Peyer's patch (tissue), 4 donors: ENCODE data around the gene TSN. TPM values are rescaled to one million over a fixed set of nuclear protein-coding genes. Genes with fewer than 3 reads are reported as not detected.
A peak's percentile ranks its signal among the peaks of the same experiment; 100 is the strongest.
"Not testable (repeated sequence)": the region's sequence is repeated elsewhere in the genome, so short reads cannot be mapped to it uniquely, and the experiment has no call there.

ENCODE experiments used
- DNase-seq, 3 donors: peaks; one replicate each; pipeline ENCODE4 v3.0.0-alpha.2; 2017 to 2019
- H3K27ac ChIP-seq, 4 donors: fragments of 200-600 bp; sonication (generic); one replicate each; pipeline ENCODE4 v1.5.1; 2016 to 2019
- H3K27me3 ChIP-seq, 2 donors: fragments of 200-600 bp; sonication (generic); one replicate each; pipeline ENCODE4 v1.5.1; 2019
- H3K36me3 ChIP-seq, 3 donors: fragments of 200-600 bp; sonication (generic); one replicate each; pipeline ENCODE4 v1.5.1; 2016 to 2019
- H3K4me1 ChIP-seq, 4 donors: fragments of 200-600 bp; sonication (generic); one replicate each; pipeline ENCODE4 v1.5.1; 2016 to 2019
- H3K4me3 ChIP-seq, 4 donors: fragments of 200-600 bp; sonication (generic); 1 replicate in 3 of 4; 2 replicates in 1 of 4; pipeline ENCODE4 v1.5.1; 2016 to 2019; ENCODE audit warnings: mild to moderate bottlenecking in 1 of 4
- H3K9me3 ChIP-seq, 4 donors: fragments of 200-600 bp; sonication (generic); one replicate each; pipeline ENCODE4 v1.5.1; 2016 to 2019; ENCODE audit warnings: mild to moderate bottlenecking in 1 of 4
- CTCF ChIP-seq, 6 experiments: fragments of 450-650 bp in 4 of 6; fragments of 200-600 bp in 2 of 6; sonication (generic) in 1 of 6; IDR thresholded peaks; one replicate each; pipeline ENCODE4 v1.5.1; 2017 to 2019; ENCODE audit warnings: antibody characterized with exemption in 6 of 6, mild to moderate bottlenecking in 3 of 6, moderate library complexity in 1 of 6
- POLR2A ChIP-seq, 2 donors: fragments of 450-650 bp; IDR thresholded peaks; one replicate each; pipeline ENCODE4 v1.5.1; 2017; ENCODE audit warnings: antibody characterized with exemption in 2 of 2, mild to moderate bottlenecking in 2 of 2, moderate library complexity in 2 of 2
- total RNA-seq, 4 donors: library from RNA; depleted of rRNA; stranded (reverse); fragments of >200 nt; gene quantifications; one replicate each; pipeline ENCODE4 v1.1.0, GENCODE V29; 2016

Gene TSN
- total RNA-seq, 4 donors from 2014 or later: 23.1 to 31.9 (median 30.2) TPM

DNA sequence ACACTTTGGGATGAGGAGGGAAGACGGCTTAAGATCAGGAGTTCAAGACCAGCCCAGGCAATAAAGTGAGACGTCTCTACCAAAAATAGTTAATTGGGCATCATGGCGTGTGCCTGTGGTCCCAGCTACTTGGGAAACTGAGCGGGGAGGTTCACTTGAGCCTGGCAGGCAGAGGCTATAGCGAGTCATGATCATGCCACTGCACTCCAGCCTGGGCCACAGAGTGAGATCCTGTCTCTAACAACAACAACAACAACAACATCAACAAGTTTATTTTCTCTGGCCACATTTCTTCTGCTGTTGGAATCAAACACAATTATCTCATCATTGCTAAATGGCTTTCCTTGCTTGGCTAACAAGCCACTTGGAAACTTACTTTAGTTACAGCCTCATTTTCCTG, 32.1 kb upstream of the TSN start:
- H3K27me3 ChIP-seq: no peaks in the 10 kb centered on the region
- H3K4me3 ChIP-seq: no peak overlapping the region
- H3K4me1 ChIP-seq: no peaks in the 10 kb centered on the region
- peak in 1 of 3 donors; percentile 21 for DNase-seq
- TF ChIP-seq CTCF (IDR thresholded peaks at IDR 0.05) (no peak), POLR2A (IDR thresholded peaks at IDR 0.05) (no peak)
- H3K36me3 ChIP-seq: peaks cover 0 to 17% (median 0%) of the 10 kb centered on the region in 3 donors
- H3K9me3 ChIP-seq: no peaks in the 10 kb centered on the region
- no peak overlapping the region for H3K27ac ChIP-seq

DNA sequence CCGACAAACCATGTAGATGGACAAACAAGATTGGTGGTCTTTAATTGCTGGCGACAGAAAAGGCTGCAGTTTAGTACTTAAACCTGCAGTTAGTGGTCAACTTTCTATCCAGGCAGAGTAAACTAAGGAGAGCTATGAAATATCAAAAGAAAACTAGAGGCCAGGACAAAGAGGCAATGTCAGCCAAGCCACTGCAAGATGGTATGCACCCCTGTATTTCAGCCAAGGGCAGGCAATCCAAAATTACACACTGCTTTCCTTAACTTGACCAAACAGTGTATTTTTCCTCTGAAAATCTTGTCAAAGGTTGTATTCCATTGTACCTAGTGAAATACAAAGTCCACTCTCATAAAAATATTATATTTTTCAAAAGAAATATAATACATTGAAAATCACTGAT, 28.1 kb upstream of the TSN start:
- Histone ChIP-seq H3K9me3 (no peaks in the 10 kb centered on the region), H3K4me3 (no peak overlapping the region), H3K4me1 (no peaks in the 10 kb centered on the region), H3K36me3 (peaks cover 0 to 57% (median 0%) of the 10 kb centered on the region in 3 donors), H3K27ac (no peak overlapping the region), H3K27me3 (no peaks in the 10 kb centered on the region)
- no peak for DNase-seq
- TF ChIP-seq CTCF (IDR thresholded peaks at IDR 0.05) (no peak), POLR2A (IDR thresholded peaks at IDR 0.05) (no peak)

- peaks cover 0 to 63% (median 0%) of the 10 kb centered on the region in 3 donors for H3K36me3 ChIP-seq
- H3K27me3 ChIP-seq: no peaks in the 10 kb centered on the region
- no peak overlapping the region for H3K4me3 ChIP-seq
- no peak overlapping the region for H3K27ac ChIP-seq
- no peaks in the 10 kb centered on the region for H3K4me1 ChIP-seq
- no peak for DNase-seq
- TF ChIP-seq POLR2A (IDR thresholded peaks at IDR 0.05) (no peak), CTCF (IDR thresholded peaks at IDR 0.05) (no peak)
- H3K9me3 ChIP-seq: no peaks in the 10 kb centered on the region
Measured at GRCh38 chr2:121727950-121728349, 27.5 kb upstream of the TSN start.

GRCh38 chr2:121731366-121731765, 24.1 kb upstream of the TSN start:
- peaks cover 0 to 83% (median 0%) of the 10 kb centered on the region in 3 donors for H3K36me3 ChIP-seq

GRCh38 chr2:121734544-121734943, 20.9 kb upstream of the TSN start:
- H3K4me3 ChIP-seq, H3K27ac ChIP-seq, H3K27me3 ChIP-seq, H3K9me3 ChIP-seq, DNase-seq: not testable (repeated sequence)
- Histone ChIP-seq H3K4me1 (peaks cover 0 to 15% (median 4%) of the 10 kb centered on the region in 4 donors), H3K36me3 (peaks cover 0 to 54% (median 0%) of the 10 kb centered on the region in 3 donors)

More at GRCh38 chr2:121731366-121731765, 24.1 kb upstream of the TSN start:
- Histone ChIP-seq H3K4me3 (no peak overlapping the region), H3K27ac (no peak overlapping the region), H3K9me3 (no peaks in the 10 kb centered on the region), H3K27me3 (no peaks in the 10 kb centered on the region), H3K4me1 (peaks cover 0 to 15% (median 4%) of the 10 kb centered on the region in 4 donors)
- no peak for TF ChIP-seq POLR2A (IDR thresholded peaks at IDR 0.05)
- no peak for TF ChIP-seq CTCF (IDR thresholded peaks at IDR 0.05)
- no peak for DNase-seq

GRCh38 chr2:121735518-121736074, 19.9 kb upstream of the TSN start:
- peak overlapping the region; percentile 70 to 86 (median 79) for H3K27ac ChIP-seq
- peaks cover 0 to 15% (median 4%) of the 10 kb centered on the region in 4 donors for H3K4me1 ChIP-seq
- TF ChIP-seq CTCF (IDR thresholded peaks at IDR 0.05) (peak in 1 of 6 experiments; percentile 8), POLR2A (IDR thresholded peaks at IDR 0.05) (no peak)
- H3K27me3 ChIP-seq: no peaks in the 10 kb centered on the region
- H3K36me3 ChIP-seq: peaks cover 0 to 43% (median 0%) of the 10 kb centered on the region in 3 donors
- no peaks in the 10 kb centered on the region for H3K9me3 ChIP-seq
- H3K4me3 ChIP-seq: peak overlapping the region; percentile 72 to 94 (median 82)
- no peak for DNase-seq
